ENCODE results near the gene EIF4A3.

DNA sequence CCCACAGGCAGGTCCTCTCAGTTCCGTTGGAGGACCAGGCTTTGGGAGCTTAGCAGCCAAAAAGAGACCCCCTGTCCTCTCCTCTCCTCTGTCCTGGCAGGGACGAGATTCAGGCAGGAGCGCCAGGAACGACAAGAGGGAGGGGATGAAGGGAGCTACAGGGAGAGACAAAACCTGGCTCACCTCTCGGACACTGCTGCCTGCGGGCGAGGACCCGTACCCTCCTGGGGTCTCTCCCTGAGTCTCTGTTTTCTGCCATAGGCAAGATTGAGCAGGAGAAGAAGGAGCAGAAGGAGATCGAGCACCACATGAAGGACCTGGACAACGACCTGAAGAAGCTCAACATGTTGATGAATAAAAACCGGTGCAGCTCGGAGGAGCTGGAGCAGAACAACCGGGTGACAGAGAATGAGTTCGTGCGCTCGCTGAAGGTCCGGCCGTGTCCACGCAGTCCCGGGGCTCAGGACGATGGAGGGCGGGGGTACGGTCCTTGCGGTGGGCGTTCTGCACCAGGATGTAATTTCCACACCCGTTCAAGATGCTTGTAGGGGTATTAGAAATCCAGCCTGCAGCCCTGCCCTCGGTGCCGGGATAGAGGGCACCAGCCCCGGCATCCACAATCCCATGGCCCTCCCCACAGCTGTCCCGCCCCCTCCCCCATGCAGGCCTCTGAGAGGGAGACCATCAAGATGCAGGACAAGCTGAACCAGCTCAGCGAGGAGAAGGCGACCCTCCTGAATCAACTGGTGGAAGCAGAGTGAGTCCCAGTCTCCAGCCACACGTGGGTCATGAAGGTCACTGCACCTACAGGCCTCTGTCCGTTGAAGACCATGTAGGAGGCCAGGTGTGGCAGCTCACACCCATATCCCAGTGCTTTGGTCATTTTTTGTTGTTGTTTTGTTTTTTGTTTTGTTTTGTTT lies 59.3 kb downstream of the EIF4A3 start:
- TF ChIP-seq, protein P1, sequence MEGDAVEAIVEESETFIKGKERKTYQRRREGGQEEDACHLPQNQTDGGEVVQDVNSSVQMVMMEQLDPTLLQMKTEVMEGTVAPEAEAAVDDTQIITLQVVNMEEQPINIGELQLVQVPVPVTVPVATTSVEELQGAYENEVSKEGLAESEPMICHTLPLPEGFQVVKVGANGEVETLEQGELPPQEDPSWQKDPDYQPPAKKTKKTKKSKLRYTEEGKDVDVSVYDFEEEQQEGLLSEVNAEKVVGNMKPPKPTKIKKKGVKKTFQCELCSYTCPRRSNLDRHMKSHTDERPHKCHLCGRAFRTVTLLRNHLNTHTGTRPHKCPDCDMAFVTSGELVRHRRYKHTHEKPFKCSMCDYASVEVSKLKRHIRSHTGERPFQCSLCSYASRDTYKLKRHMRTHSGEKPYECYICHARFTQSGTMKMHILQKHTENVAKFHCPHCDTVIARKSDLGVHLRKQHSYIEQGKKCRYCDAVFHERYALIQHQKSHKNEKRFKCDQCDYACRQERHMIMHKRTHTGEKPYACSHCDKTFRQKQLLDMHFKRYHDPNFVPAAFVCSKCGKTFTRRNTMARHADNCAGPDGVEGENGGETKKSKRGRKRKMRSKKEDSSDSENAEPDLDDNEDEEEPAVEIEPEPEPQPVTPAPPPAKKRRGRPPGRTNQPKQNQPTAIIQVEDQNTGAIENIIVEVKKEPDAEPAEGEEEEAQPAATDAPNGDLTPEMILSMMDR (IDR thresholded peaks at IDR 0.05; ENCODE audit: insufficient read depth, low read depth, low read length): no peak
- no peak for TF ChIP-seq EZH2 (IDR thresholded peaks at IDR 0.05; ENCODE audit: insufficient read depth, low read length)
